IMR-90 (cell line): ENCODE measurements around the gene EIF2A. TPM values are rescaled to one million over a fixed set of nuclear protein-coding genes. Genes with fewer than 3 reads are reported as not detected.
"Not testable (repeated sequence)": the region's sequence is repeated elsewhere in the genome, so short reads cannot be mapped to it uniquely, and the experiment has no call there.

Experiments used
- ATAC-seq: fragments of 200-7000 bp; cut with Tn5 transposase; 2 replicates; pipeline ENCODE4 v1.9.1; 2020; ENCODE audit warnings: low read depth, mild to moderate bottlenecking, moderate library complexity
- BruUV-seq: library from RNA; stranded (reverse); fragments of 400-500 nt; replicated peaks from 2 replicates; lab custom pipeline; 2021; lab: Mats Ljungman, UMichigan
- CTCF ChIA-PET: fragments of 300-600 bp; formaldehyde crosslinking; extraction: SDS; loops from one replicate; lab custom pipeline; 2021; ENCODE audit warnings: antibody characterized with exemption; lab: Yijun Ruan, JAX
- POLR2A ChIA-PET: fragments of 300-600 bp; sonication (Branson Sonifier 250); formaldehyde crosslinking; loops from one replicate; lab custom pipeline; 2022; ENCODE audit warnings: antibody characterized with exemption; ENCODE audit not compliant: unreplicated experiment; lab: Charles Lee
- DNase-seq: peaks from one replicate; pipeline ENCODE4 v3.0.0; 2013
- H2AFZ ChIP-seq: replicated peaks from 2 replicates; pipeline ENCODE3; 2013; ENCODE audit warnings: low read length, mild to moderate bottlenecking; ENCODE audit not compliant: poor library complexity
- H2AK5ac ChIP-seq: 2 replicates; pipeline ENCODE4 v1.6.1; 2013; ENCODE audit warnings: low read depth, low read length, inconsistent platforms
- H2AK9ac ChIP-seq: replicated peaks from 2 replicates; pipeline ENCODE3; 2013; ENCODE audit warnings: mild to moderate bottlenecking, low read depth, low read length, moderate library complexity; ENCODE audit not compliant: poor library complexity
- H2BK120ac ChIP-seq: 2 replicates; pipeline ENCODE4 v1.6.1; 2013; ENCODE audit warnings: low read depth, low read length, inconsistent platforms
- H2BK15ac ChIP-seq: 3 replicates; pipeline ENCODE4 v1.6.1; 2013; ENCODE audit warnings: low read depth, low read length, inconsistent platforms
- H2BK20ac ChIP-seq: 2 replicates; pipeline ENCODE4 v1.6.1; 2013; ENCODE audit warnings: low read depth, mild to moderate bottlenecking, inconsistent platforms, low read length, moderate library complexity
- H2BK5ac ChIP-seq: 2 replicates; pipeline ENCODE4 v1.6.1; 2013; ENCODE audit warnings: mild to moderate bottlenecking, low read depth, low read length, inconsistent platforms; ENCODE audit not compliant: poor library complexity, severe bottlenecking
- H3K14ac ChIP-seq: replicated peaks from 2 replicates; pipeline ENCODE4 v1.6.1; 2013; ENCODE audit warnings: low read depth, low read length, inconsistent platforms
- H3K18ac ChIP-seq: 2 replicates; pipeline ENCODE4 v1.6.1; 2013; ENCODE audit warnings: low read depth, low read length, control low read depth
- H3K23ac ChIP-seq: 2 replicates; pipeline ENCODE4 v1.6.1; 2013; ENCODE audit warnings: low read depth, low read length, inconsistent platforms
- H3K27ac ChIP-seq: 2 replicates; pipeline ENCODE4 v1.5.1; 2013; ENCODE audit warnings: mild to moderate bottlenecking, control low read depth, low read length; ENCODE audit not compliant: insufficient read depth
- H3K27me3 ChIP-seq: 2 replicates; pipeline ENCODE4 v1.6.1; 2013; ENCODE audit warnings: low read length; ENCODE audit not compliant: control insufficient read depth, insufficient read depth
- H3K36me3 ChIP-seq: 2 replicates; pipeline ENCODE4 v1.6.1; 2013; ENCODE audit warnings: low read length, mixed read lengths; ENCODE audit not compliant: control insufficient read depth, insufficient read depth
- H3K4ac ChIP-seq: 2 replicates; pipeline ENCODE4 v1.6.1; 2013; ENCODE audit warnings: low read depth, low read length, inconsistent platforms
- H3K4me1 ChIP-seq: 2 replicates; pipeline ENCODE4 v1.6.1; 2013; ENCODE audit warnings: low read length, mixed read lengths; ENCODE audit not compliant: control insufficient read depth, insufficient read depth
- H3K4me2 ChIP-seq: 2 replicates; pipeline ENCODE4 v1.6.1; 2013; ENCODE audit warnings: low read depth, mild to moderate bottlenecking, control low read depth, low read length, moderate library complexity
- H3K4me3 ChIP-seq: 2 replicates; pipeline ENCODE4 v1.5.1; 2013; ENCODE audit warnings: low read depth, mild to moderate bottlenecking, control low read depth, low read length, moderate library complexity; ENCODE audit not compliant: insufficient read depth
- H3K56ac ChIP-seq: 2 replicates; pipeline ENCODE4 v1.6.1; 2013; ENCODE audit warnings: low read length, inconsistent platforms; ENCODE audit not compliant: insufficient read depth; ENCODE audit errors: extremely low read depth
- H3K79me1 ChIP-seq, 2 experiments: 2 replicates each; pipeline ENCODE4 v1.6.1; 2013; ENCODE audit warnings: low read length in 2 of 2, inconsistent platforms in 1 of 2, low read depth in 1 of 2
- H3K9ac ChIP-seq: 2 replicates; pipeline ENCODE4 v1.6.1; 2013; ENCODE audit warnings: low read depth, low read length, control low read depth
- H3K9me1 ChIP-seq: 2 replicates; pipeline ENCODE4 v1.6.1; 2013; ENCODE audit warnings: low read length, inconsistent platforms; ENCODE audit not compliant: insufficient read depth
- H3K9me3 ChIP-seq: 2 replicates; pipeline ENCODE4 v1.6.1; 2013; ENCODE audit warnings: low read length; ENCODE audit not compliant: control insufficient read depth, insufficient read depth
- H4K20me1 ChIP-seq: 2 replicates; pipeline ENCODE4 v1.6.1; 2013; ENCODE audit warnings: low read length, inconsistent platforms; ENCODE audit not compliant: insufficient read depth
- H4K5ac ChIP-seq: 2 replicates; pipeline ENCODE4 v1.6.1; 2013; ENCODE audit warnings: mild to moderate bottlenecking, low read depth, low read length, control low read depth
- H4K8ac ChIP-seq, 2 experiments: 2 replicates each; pipeline ENCODE4 v1.6.1; 2013; ENCODE audit warnings: low read depth in 2 of 2, low read length in 2 of 2, control low read depth in 1 of 2, inconsistent platforms in 1 of 2
- H4K91ac ChIP-seq: 2 replicates; pipeline ENCODE4 v1.6.1; 2013; ENCODE audit warnings: low read depth, low read length, inconsistent platforms; ENCODE audit not compliant: insufficient read depth
- BHLHE40 ChIP-seq: fragments of 150-350 bp; IDR thresholded peaks from 2 replicates; pipeline ENCODE4 v1.6.1; 2016; ENCODE audit warnings: mild to moderate bottlenecking, low read depth, low read length
- CEBPB ChIP-seq: IDR thresholded peaks from 2 replicates; pipeline ENCODE4 v1.6.1; 2012; ENCODE audit warnings: low read depth, low read length, improper control_type of control experiment
- USF2 ChIP-seq: fragments of 150-350 bp; IDR thresholded peaks from 2 replicates; pipeline ENCODE4 v1.6.1; 2017; ENCODE audit warnings: mild to moderate bottlenecking, antibody characterized with exemption, low read length, low read depth
- dilution Hi-C: fragments of 300-500 bp; cut with HindIII; formaldehyde crosslinking; loops from one replicate; pipeline ENCODE4 v1.14.3; 2018; ENCODE audit warnings: low sequenced_read_pairs; ENCODE audit not compliant: unreplicated experiment
- in situ Hi-C: fragments of 300-500 bp; cut with MboI; formaldehyde crosslinking; loops from 3 replicates; pipeline ENCODE4 v1.14.3; 2019; ENCODE audit warnings: low sequenced_read_pairs, inconsistent platforms, mixed read lengths
- intact Hi-C: fragments of 100-400 bp; cut with micrococcal nuclease; formaldehyde crosslinking; loops from 2 replicates; pipeline ENCODE4 v1.10.0; 2022
- polyA plus RNA-seq, 3 experiments: library from polyadenylated mRNA; depleted of rRNA; stranded (reverse); fragments of >200 nt; gene quantifications; 2 replicates each; pipeline ENCODE4 v1.2.3, GENCODE V29; 2012; ENCODE audit warnings: low replicate concordance in 1 of 3
- total RNA-seq: library from RNA; depleted of rRNA; stranded (reverse); fragments of >200 nt; gene quantifications from 2 replicates; pipeline ENCODE4 v1.2.3, GENCODE V29; 2012

The EIF2A gene
- total and polyA plus RNA-seq, 2 of the 4 experiments (the other 2 are of a cell fraction) = 61.2 to 166 TPM

DNA sequence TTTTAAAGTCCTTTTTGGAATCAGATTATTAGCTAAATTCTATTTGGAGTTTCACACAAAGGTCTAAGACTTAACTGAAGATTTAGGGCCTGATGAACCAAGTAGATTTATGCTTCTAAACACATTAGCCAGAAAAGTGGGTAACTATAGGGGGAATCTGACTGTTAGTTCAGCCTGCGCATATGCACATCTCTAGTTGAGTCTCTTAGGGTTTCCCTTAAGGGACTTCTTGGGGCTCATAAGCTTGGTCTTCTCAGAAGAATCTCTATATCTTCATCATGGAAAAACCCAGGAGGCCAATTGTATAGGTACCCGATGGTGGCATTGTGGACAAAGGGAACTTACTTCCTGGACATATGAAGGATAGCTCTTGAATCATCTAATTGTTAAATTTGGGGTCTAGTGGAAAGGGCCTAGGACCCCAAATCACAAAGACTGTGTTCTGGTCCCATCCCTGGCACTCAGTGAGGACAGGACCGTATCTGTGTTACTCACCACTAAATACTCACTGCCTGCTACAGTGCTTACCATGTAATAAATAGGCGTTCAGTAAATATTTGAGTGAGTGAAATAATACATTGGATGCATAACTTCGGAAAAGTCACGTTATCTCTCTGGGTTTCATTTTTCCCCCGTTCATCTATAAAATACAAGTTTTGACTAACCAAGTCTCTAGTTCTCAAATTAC is 73.6 kb downstream of the EIF2A start (continued):
- TF ChIP-seq CEBPB (no peak), USF2 (no peak), BHLHE40 (no peak)

GRCh38 chr3:150622955-150623354 is 76.4 kb downstream of the EIF2A start:
- H2BK20ac ChIP-seq, H2AK5ac ChIP-seq, dilution Hi-C loops, ATAC-seq, H3K18ac ChIP-seq, H2BK15ac ChIP-seq, H3K4me1 ChIP-seq, H3K27me3 ChIP-seq, H3K9me1 ChIP-seq, H3K14ac ChIP-seq, H3K9me3 ChIP-seq, in situ Hi-C loops, H3K4me2 ChIP-seq, H2BK5ac ChIP-seq, H3K4ac ChIP-seq, H3K56ac ChIP-seq, POLR2A ChIA-PET, H4K91ac ChIP-seq, H3K36me3 ChIP-seq, H4K20me1 ChIP-seq, H2AK9ac ChIP-seq, intact Hi-C loops, H2BK120ac ChIP-seq, H3K9ac ChIP-seq, H2AFZ ChIP-seq, H3K4me3 ChIP-seq, H4K8ac ChIP-seq, H3K23ac ChIP-seq, CTCF ChIA-PET, DNase-seq, H3K27ac ChIP-seq, H4K5ac ChIP-seq, BruUV-seq: not testable (repeated sequence)
- peaks cover 16 to 20% of the 10 kb centered on the region in 2 experiments for H3K79me1 ChIP-seq
